CD4-positive, CD25-positive, alpha-beta regulatory T cell (primary cell): ENCODE data around the gene C12orf56. TPM values are rescaled to one million over a fixed set of nuclear protein-coding genes. Genes with fewer than 3 reads are reported as not detected.

ENCODE experiments used
- ATAC-seq, 2 donors: fragments of 150-1000 bp; cut with Tn5 transposase; one replicate each; pipeline ENCODE4 v1.10.0; 2021; ENCODE audit warnings: low read depth in 2 of 2, moderate number of reproducible peaks in 2 of 2, moderate library complexity in 1 of 2
- DNase-seq, 3 donors: peaks; one replicate each; pipeline versions ENCODE4 v3.0.0 to v3.0.0-alpha.2; 2012 to 2022; ENCODE audit warnings: mixed read lengths in 1 of 3
- H3K27ac ChIP-seq: one replicate; pipeline ENCODE4 v1.7.0; 2013; ENCODE audit warnings: mild to moderate bottlenecking, low read length; ENCODE audit not compliant: insufficient read depth, poor library complexity, severe bottlenecking
- H3K27me3 ChIP-seq: one replicate; pipeline ENCODE4 v1.7.0; 2013; ENCODE audit warnings: low read length; ENCODE audit not compliant: control insufficient read depth, insufficient read depth
- H3K36me3 ChIP-seq: one replicate; pipeline ENCODE4 v1.7.0; 2013; ENCODE audit warnings: mild to moderate bottlenecking, low read length, moderate library complexity; ENCODE audit not compliant: control insufficient read depth, insufficient read depth
- H3K4me1 ChIP-seq: 2 replicates; pipeline ENCODE4 v1.7.0; 2013; ENCODE audit warnings: mild to moderate bottlenecking, low read length; ENCODE audit not compliant: insufficient read depth, control insufficient read depth, poor library complexity, severe bottlenecking
- H3K4me3 ChIP-seq: one replicate; pipeline ENCODE4 v1.7.0; 2013; ENCODE audit warnings: low read depth, mild to moderate bottlenecking, low read length, moderate library complexity
- H3K9me3 ChIP-seq, 2 experiments: 1 replicate in 1 of 2; 2 replicates in 1 of 2; pipeline ENCODE4 v1.7.0; 2013; ENCODE audit warnings: low read length in 2 of 2, mild to moderate bottlenecking in 1 of 2, moderate library complexity in 1 of 2; ENCODE audit not compliant: control insufficient read depth in 2 of 2
- H3K27ac Mint-ChIP-seq, 3 donors: one replicate each; pipeline ENCODE4 v1.8.0; 2020 to 2022; ENCODE audit warnings: mild to moderate bottlenecking in 3 of 3, mixed read lengths in 3 of 3, moderate library complexity in 2 of 3
- H3K27me3 Mint-ChIP-seq: one replicate; pipeline ENCODE4 v1.8.0; 2022; ENCODE audit warnings: mild to moderate bottlenecking, mixed read lengths
- H3K36me3 Mint-ChIP-seq: one replicate; pipeline ENCODE4 v1.8.0; 2020; ENCODE audit warnings: mixed read lengths
- H3K4me1 Mint-ChIP-seq, 4 donors: one replicate each; pipeline ENCODE4 v1.8.0; 2020 to 2022; ENCODE audit warnings: mixed read lengths in 4 of 4, mild to moderate bottlenecking in 1 of 4
- H3K4me3 Mint-ChIP-seq, 4 donors: one replicate each; pipeline ENCODE4 v1.8.0; 2020 to 2022; ENCODE audit warnings: mild to moderate bottlenecking in 4 of 4, mixed read lengths in 4 of 4, moderate library complexity in 3 of 4
- H3K9me3 Mint-ChIP-seq, 7 donors: one replicate each; pipeline ENCODE4 v1.8.0; 2020 to 2022; ENCODE audit warnings: mixed read lengths in 7 of 7, mild to moderate bottlenecking in 3 of 7, moderate library complexity in 2 of 7
- polyA plus RNA-seq, 4 donors: library from polyadenylated mRNA; unstranded; fragments of 300-500 nt; fragmentation: Illumina TruSeq; gene quantifications; one replicate each; pipeline ENCODE4 v1.2.3, GENCODE V29; 2021
- total RNA-seq: library from RNA; stranded (reverse); gene quantifications from one replicate; pipeline ENCODE4 v1.2.3, GENCODE V29; 2022

Gene C12orf56, protein sequence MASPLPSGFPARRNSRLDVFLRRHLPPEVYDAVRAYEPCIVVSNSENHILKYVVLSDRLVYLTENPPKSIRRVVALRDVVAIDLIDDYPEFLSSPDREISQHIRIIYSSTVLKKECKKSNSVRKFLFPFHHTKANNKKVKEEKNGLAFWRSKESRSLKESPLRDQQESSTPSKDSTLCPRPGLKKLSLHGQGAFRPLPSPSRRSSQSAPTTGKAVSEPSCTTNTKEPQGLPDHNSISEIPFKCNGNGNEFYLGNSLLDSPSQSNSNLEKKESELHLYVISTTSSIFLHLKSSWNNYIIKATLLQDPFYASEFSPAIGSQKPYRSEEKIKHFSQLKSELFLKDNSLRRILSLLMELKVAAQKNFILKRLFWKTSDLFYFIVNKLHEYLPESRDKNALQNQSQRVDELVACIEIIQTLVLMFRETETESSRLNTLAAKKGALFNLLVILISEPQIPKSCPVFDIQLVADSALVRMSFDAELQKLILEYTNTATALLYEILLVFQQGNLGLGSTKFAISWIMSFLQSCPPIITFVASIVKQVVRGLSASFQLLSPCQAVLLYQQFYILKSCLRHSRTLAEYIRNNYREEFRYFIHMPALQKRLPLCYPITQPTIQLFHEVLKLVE
- 0.15 TPM for total RNA-seq
- not detected for polyA plus RNA-seq

DNA sequence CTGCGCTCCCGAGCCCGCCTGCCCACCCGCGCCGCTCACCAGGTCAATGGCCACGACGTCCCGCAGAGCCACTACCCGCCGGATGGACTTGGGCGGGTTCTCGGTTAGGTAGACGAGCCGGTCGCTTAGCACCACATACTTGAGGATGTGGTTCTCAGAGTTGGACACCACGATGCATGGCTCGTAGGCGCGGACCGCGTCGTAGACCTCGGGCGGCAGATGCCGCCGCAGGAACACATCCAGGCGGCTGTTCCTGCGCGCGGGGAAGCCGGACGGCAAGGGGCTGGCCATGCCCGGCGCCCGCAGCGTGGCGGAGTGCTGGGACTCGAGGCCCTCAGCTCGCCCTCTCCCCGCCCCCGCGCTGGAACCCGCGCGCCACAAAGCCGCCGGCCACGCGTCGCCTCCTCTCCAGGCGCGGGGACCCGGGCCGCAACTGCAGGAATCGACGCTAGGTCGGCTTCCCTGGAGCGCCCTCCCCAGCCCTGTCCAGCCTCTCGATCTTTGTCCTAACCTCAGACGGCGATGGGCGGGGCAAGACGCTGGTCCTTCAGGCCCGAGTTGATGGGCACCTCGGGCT lies at the start of gene C12orf56:
C12orf56 (minus strand) TSS at position 484 of the 577 bp plus-strand sequence; CDS start at position 291, 193 bp downstream.
- Mint-ChIP-seq H3K9me3 (peaks cover 0 to 1% (median 0%) of the 10 kb centered on the region in 7 donors), H3K27me3 (peaks cover 34% of the 10 kb centered on the region), H3K27ac (peak within 1 kb of the TSS in 2 of 3 donors; percentile 72 to 78), H3K4me1 (peaks cover 0 to 28% (median 13%) of the 10 kb centered on the region in 4 donors), H3K4me3 (peak within 1 kb of the TSS; percentile 75 to 86 (median 80)), H3K36me3 (no peaks in the 10 kb centered on the region)
- Histone ChIP-seq H3K36me3 (no peaks in the 10 kb centered on the region), H3K4me1 (peaks cover 18% of the 10 kb centered on the region), H3K9me3 (no peaks in the 10 kb centered on the region), H3K4me3 (no peak within 1 kb of the TSS), H3K27ac (no peak within 1 kb of the TSS), H3K27me3 (peaks cover 4% of the 10 kb centered on the region)
- peak; percentile 53 to 56 for ATAC-seq
- peak in 1 of 3 donors; percentile 64 for DNase-seq

DNA sequence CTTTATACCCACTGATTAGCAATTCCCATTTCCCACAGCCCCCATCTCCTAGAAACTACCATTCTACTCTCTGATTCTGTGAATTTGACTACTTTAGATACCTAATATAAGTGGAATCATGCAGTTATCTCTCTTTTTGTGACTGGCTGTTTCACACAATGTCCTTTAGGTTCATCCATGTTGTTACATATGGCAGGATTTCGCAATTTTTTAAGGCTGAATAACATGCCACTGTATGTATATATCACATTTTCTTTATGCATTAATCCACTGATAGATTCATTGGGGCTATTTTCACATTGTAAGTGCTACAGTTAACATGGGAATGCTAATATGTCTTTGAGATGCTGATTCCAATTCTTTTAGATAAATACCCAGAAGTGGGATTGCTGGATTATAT lies 49.5 kb upstream of the C12orf56 start:
- H3K36me3 ChIP-seq: peaks cover 64% of the 10 kb centered on the region

DNA sequence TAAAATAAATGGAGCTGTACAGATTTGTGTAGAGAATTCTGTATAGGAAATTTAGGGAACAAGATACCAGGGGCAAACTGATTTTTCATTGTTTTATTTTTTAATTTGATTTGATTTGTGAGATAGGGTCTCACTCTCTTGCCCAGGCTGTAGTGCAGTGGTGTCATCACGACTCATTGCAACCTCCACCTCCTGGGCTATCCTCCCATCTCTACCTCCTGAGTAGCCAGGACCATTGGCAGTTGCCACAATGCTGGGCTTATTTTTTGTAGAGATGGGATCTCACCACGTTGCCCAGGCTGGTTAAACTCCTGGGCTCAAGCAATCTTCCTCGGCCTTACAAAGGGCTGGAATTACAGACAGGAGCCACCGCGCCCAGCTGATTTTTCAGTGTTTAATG lies 43.4 kb upstream of the C12orf56 start:
- no peak for DNase-seq
- Histone ChIP-seq H3K36me3 (peaks cover 87% of the 10 kb centered on the region), H3K27ac (no peak overlapping the region), H3K4me3 (no peak overlapping the region), H3K9me3 (no peaks in the 10 kb centered on the region), H3K27me3 (no peaks in the 10 kb centered on the region), H3K4me1 (no peaks in the 10 kb centered on the region)
- no peak for ATAC-seq
- peaks cover 0 to 13% (median 4%) of the 10 kb centered on the region in 4 donors for H3K4me1 Mint-ChIP-seq
- peaks cover 69% of the 10 kb centered on the region for H3K36me3 Mint-ChIP-seq
- H3K27ac Mint-ChIP-seq: peak overlapping the region in 2 of 3 donors; percentile 15 to 18
- no peak overlapping the region for H3K4me3 Mint-ChIP-seq
- H3K9me3 Mint-ChIP-seq: no peaks in the 10 kb centered on the region
- no peaks in the 10 kb centered on the region for H3K27me3 Mint-ChIP-seq

More for the DNA sequence above, 49.5 kb upstream of the C12orf56 start:
- H3K4me1 Mint-ChIP-seq: peaks cover 9 to 10% (median 10%) of the 10 kb centered on the region in 4 donors
- no peak overlapping the region for H3K27ac Mint-ChIP-seq
- Histone ChIP-seq H3K4me1 (no peaks in the 10 kb centered on the region), H3K4me3 (no peak overlapping the region), H3K27ac (no peak overlapping the region), H3K27me3 (no peaks in the 10 kb centered on the region), H3K9me3 (no peaks in the 10 kb centered on the region)
- no peak overlapping the region for H3K4me3 Mint-ChIP-seq
- no peak for DNase-seq
- peaks cover 50% of the 10 kb centered on the region for H3K36me3 Mint-ChIP-seq
- no peaks in the 10 kb centered on the region for H3K27me3 Mint-ChIP-seq
- H3K9me3 Mint-ChIP-seq: no peaks in the 10 kb centered on the region
- no peak for ATAC-seq

DNA sequence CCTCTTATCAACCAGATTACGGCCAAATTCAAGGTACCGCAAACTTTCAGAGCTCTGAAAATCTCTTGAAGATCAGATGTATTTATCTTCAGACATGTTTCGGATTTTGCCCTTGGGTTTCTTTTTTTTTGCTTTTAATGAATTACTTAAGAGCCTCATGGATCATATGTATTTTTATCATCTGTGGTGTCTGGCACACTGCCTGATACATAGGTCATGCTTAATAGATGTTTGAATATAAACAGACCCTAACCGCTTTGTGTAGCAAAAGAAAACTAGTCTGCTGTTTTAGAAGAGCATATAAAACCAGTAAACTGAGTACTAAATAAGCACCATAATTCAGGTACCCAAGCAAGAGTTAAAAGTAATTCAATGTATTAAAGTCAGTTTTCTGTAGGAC lies 41.2 kb upstream of the C12orf56 start:
- H3K4me3 Mint-ChIP-seq: no peak overlapping the region
- peaks cover 66% of the 10 kb centered on the region for H3K36me3 Mint-ChIP-seq
- H3K9me3 Mint-ChIP-seq: no peaks in the 10 kb centered on the region
- no peaks in the 10 kb centered on the region for H3K27me3 Mint-ChIP-seq
- Histone ChIP-seq H3K4me1 (no peaks in the 10 kb centered on the region), H3K36me3 (peaks cover 96% of the 10 kb centered on the region), H3K9me3 (no peaks in the 10 kb centered on the region), H3K27ac (no peak overlapping the region), H3K4me3 (no peak overlapping the region), H3K27me3 (no peaks in the 10 kb centered on the region)
- no peak overlapping the region for H3K27ac Mint-ChIP-seq
- DNase-seq (no peak), ATAC-seq (no peak)
- H3K4me1 Mint-ChIP-seq: peaks cover 0 to 21% (median 1%) of the 10 kb centered on the region in 4 donors

DNA sequence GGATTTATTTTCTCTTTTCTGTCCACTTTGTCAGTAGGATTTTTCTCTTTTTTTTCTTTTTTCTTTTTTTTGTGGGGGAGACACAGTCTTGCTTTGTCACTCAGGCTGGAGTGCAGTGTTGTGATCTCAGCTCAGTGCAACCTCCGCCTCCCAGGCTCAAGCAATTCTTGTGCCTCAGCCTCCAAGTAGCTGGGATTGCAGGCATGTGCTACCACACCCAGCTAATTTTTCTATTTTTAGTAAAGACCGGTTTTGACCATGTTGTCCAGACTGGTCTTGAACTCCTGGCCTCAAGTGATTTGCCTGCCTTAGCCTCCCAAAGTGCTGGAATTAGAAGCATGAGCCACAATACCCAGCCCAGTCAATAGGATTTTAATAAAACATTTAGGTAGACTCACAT lies 40.3 kb upstream of the C12orf56 start:
- H3K4me1 Mint-ChIP-seq: peaks cover 0 to 21% (median 1%) of the 10 kb centered on the region in 4 donors
- Histone ChIP-seq H3K27me3 (no peaks in the 10 kb centered on the region), H3K27ac (no peak overlapping the region), H3K4me3 (no peak overlapping the region), H3K4me1 (no peaks in the 10 kb centered on the region), H3K9me3 (no peaks in the 10 kb centered on the region), H3K36me3 (peaks cover 96% of the 10 kb centered on the region)
- no peaks in the 10 kb centered on the region for H3K9me3 Mint-ChIP-seq
- no peak for ATAC-seq
- H3K27ac Mint-ChIP-seq: no peak overlapping the region
- no peak for DNase-seq
- H3K4me3 Mint-ChIP-seq: no peak overlapping the region
- H3K27me3 Mint-ChIP-seq: no peaks in the 10 kb centered on the region
- H3K36me3 Mint-ChIP-seq: peaks cover 64% of the 10 kb centered on the region

DNA sequence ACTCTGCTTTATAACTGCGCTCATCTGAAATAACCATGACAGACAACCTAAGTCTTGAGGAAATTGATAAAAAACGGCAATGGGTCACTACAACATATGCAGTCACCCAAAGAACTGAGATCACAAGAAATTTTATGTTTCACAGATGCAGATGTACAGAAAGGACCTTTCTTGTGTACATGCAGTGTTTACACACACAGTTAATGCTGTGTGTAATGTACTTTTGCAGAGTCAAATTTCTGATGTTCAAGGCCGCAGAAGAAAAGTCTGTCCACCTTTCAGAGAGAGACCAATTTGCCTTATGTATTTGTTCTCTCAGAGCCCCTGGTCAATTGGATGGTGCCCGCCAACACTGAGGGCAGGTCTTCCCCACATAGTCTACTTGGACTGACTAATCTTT lies 38.4 kb upstream of the C12orf56 start:
- H3K4me1 Mint-ChIP-seq: peaks cover 0 to 17% (median 1%) of the 10 kb centered on the region in 4 donors
- H3K27ac Mint-ChIP-seq: peak overlapping the region in 1 of 3 donors; percentile 43
- Histone ChIP-seq H3K27me3 (no peaks in the 10 kb centered on the region), H3K27ac (no peak overlapping the region), H3K36me3 (peaks cover 97% of the 10 kb centered on the region), H3K4me3 (no peak overlapping the region), H3K9me3 (no peaks in the 10 kb centered on the region), H3K4me1 (no peaks in the 10 kb centered on the region)
- no peak overlapping the region for H3K4me3 Mint-ChIP-seq
- H3K36me3 Mint-ChIP-seq: peaks cover 62% of the 10 kb centered on the region
- H3K9me3 Mint-ChIP-seq: no peaks in the 10 kb centered on the region
- no peaks in the 10 kb centered on the region for H3K27me3 Mint-ChIP-seq
- ATAC-seq (no peak), DNase-seq (no peak)

DNA sequence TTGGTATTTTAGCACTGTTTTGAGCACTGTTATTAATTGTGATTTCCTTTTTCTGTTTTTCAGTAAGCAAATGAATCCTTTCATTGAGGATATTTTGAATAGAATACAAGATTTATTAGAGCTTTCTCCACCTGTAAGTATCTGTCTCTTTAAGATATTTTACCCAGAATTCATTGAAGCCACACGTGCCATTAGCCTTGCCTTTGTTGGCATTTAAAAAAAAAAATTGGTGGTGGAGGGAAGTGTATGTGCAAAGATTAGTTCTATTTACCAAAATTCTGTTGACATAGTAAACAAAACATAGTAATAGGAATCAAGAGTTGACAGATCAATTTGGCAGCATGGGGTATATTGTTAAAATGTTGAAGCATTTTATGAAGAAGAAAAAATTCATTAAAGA lies 37.4 kb upstream of the C12orf56 start:
- Mint-ChIP-seq H3K4me1 (peaks cover 0 to 17% (median 1%) of the 10 kb centered on the region in 4 donors), H3K4me3 (no peak overlapping the region), H3K27me3 (no peaks in the 10 kb centered on the region), H3K36me3 (peaks cover 54% of the 10 kb centered on the region), H3K27ac (peak overlapping the region in 1 of 3 donors; percentile 21), H3K9me3 (no peaks in the 10 kb centered on the region)
- H3K36me3 ChIP-seq: peaks cover 97% of the 10 kb centered on the region
- ATAC-seq: no peak
- no peak overlapping the region for H3K27ac ChIP-seq
- DNase-seq: no peak
- H3K4me1 ChIP-seq: no peaks in the 10 kb centered on the region
- no peak overlapping the region for H3K4me3 ChIP-seq
- H3K27me3 ChIP-seq: no peaks in the 10 kb centered on the region
- no peaks in the 10 kb centered on the region for H3K9me3 ChIP-seq
